ENCODE data around the gene KLHL7.
"Not testable (repeated sequence)": the region's sequence is repeated elsewhere in the genome, so short reads cannot be mapped to it uniquely, and the experiment has no call there.

Gene KLHL7

GRCh38 chr7:23109470-23109869 is 3.9 kb downstream of the KLHL7 start:
- no peak for DNase-seq

GRCh38 chr7:23114896-23115295 is 9.3 kb downstream of the KLHL7 start:
- no peak for DNase-seq

DNA sequence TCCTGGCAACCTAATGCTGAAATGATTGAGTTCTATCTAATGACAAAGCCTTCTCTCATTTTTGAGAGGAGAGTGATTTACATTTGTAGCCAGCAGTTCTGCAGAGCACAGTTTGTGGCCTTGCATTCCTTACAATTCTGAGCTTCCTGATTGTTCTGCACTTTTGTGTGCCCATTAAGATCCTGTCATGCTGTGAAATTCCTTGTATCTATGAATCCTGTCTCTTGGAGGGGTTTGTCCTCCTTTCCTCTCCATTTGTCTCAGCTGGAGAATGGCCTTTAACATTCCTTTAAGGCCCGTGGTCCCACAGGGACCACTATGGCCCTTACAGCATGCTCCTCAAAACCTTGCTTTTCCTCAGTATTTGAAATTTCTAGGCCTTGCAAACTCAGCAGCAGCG is 10.4 kb downstream of the KLHL7 start:
- DNase-seq: no peak

DNA sequence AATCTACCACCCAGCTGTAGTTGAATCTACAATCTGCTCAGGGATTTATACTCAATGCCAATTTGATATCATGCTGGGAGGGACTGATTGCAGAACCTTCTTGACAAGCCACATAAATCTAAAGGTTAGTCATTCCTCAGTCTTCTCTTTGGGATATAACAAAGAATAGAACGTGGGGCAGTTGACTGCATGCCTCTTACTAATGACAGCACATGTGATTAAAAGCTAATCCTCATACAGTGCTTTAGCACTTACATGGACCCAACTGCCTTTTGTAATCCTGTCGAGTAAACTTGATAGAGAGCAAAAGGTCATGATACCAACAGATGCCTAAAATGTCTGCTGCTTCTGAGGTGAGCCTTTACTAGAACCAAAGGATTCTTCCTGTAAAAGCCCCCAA is 12.3 kb downstream of the KLHL7 start:
- no peak for DNase-seq

DNA sequence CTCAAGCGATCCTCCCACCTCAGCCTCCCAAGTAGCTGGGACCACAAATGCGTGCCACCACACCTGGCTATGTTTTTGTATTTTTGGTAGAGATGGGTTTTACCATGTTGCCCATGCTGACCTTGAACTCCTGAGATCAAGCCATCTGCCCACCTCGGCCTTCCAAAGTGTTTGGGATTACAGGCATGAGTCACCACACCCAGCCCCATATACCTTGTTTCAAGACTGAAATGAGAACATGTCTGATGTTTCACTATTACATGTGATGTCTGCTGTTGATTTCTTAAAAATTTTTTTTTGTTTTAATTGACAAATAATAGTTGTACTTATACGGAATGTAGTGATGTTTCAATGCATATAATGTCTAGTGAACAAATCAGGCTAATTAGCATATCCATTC is 14.5 kb downstream of the KLHL7 start:
- DNase-seq: no peak

DNA sequence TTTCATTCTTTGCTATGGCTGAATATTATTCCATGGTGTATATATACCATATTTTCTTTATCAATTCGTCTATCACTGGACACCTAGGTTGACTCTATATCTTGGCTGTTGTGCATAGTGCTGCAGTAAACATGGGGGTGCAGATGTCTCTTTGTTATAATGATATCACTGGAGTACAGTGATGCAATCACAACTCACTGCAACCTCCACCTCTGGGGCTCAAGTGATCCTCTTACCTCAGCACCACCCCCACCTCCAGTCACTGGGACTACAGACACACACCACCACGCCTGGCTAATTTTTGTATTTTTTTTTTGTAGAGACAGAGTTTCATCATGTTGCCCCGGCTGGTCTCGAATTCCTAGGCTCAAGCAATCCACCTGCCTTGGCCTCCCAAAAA is 15.6 kb downstream of the KLHL7 start:
- DNase-seq: no peak

DNA sequence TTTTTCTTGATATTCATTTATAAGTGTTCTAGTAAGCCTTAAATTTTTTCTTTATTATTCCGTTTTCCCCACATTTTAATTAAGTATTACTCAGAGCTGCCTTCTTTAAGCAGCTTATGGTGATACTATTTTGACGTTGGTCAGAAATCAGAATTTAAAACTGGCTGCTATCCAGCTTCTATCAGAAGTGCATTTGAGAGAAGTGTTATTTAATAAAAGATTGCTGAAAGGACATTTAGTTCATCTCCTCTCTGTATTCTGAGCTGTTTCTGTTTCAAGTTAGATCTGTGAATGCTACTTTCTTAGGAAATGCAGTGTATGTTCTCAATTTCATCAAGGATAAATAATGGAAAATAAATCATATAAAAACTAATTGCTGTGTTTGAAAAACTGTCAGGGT is 17.4 kb downstream of the KLHL7 start:
- no peak for DNase-seq

- DNase-seq: no peak
These were observed 17.9 kb downstream of the KLHL7 start for GRCh38 chr7:23123465-23123864.

DNA sequence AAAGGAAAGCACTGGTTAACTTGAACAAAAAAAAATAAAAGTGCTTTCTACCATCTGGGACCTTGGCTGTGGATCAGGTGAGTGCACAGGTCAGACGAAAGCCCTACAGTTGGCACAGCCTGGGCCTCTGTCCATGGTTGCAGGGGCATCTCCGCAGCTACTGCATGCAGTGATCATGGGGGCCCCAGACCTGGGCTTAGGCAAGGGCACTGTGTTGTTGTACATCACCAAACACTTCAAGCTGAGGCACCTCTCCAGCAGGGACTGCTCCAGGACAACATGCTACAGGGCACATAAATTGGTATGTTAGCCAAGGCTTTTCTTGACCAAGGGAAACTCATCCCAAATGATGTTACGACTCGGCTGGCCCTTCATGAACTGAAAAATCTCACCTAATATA is 23.5 kb downstream of the KLHL7 start:
- no peak for DNase-seq

GRCh38 chr7:23131799-23132198 is 26.2 kb downstream of the KLHL7 start:
- DNase-seq: not testable (repeated sequence)

DNA sequence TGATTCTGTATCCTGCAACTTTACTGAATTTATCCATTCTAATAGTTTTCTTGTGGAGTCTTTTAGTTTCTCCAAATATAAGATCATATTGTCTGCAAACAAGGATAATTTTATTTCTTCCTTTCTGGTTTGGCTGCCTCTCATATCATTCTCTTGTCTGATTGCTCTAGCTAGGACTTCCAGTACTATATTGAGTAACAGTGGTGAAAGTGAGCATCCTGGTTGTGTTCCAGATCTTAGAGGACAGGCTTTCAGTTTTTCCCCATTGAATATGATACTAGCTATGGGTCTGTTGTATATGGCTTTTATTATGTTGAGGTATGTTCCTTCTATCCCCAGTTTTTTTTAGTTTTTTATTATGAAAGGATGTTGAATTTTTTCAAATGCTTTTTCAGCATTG is 28.2 kb downstream of the KLHL7 start:
- DNase-seq: no peak

GRCh38 chr7:23135755-23136154 is 30.2 kb downstream of the KLHL7 start:
- DNase-seq: no peak

DNA sequence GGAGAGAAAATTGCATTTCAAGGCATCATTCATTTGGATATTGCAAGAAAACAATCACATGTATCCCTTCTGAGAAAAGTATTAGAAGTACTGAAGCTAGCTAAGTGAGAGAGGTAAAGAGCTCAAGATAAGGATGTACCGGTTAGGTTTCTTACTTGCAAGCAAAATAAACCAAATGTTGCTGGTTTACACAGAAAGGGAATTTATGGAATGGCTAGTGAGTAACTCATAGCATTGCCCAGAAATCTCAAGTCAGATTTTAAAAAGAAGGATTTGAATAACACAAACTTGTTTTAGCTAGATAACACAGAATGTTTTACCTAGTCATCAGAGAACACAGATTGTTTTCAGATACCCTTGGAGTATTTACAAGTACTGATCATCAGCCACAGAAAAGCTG is 30.6 kb downstream of the KLHL7 start:
- DNase-seq: no peak

DNA sequence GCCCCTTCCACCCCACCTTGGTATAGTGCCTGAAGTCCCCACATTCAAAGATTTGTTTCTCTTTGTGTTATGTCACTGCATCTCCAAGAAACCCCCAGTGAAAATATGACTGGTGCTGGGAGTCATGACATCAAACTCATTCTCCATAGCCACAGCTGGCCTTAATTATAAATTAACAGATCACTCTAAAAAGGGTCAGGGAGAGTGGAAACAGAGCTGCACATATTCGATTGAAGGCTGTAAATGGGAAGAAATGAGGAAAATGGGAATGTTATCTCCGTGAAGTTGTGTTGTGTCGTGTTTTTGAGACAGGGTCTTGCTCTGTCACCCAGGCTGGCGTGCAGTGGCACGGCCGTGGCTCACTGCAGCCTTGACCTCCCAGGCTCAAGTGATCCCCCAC is 52.1 kb downstream of the KLHL7 start:
- DNase-seq: no peak

GRCh38 chr7:23158546-23158945 is 53.0 kb downstream of the KLHL7 start:
- DNase-seq: no peak

- no peak for DNase-seq
These were observed 55.9 kb downstream of the KLHL7 start for GRCh38 chr7:23161482-23161881.

- no peak for DNase-seq
These were observed 59.3 kb downstream of the KLHL7 start for GRCh38 chr7:23164846-23165245.

DNA sequence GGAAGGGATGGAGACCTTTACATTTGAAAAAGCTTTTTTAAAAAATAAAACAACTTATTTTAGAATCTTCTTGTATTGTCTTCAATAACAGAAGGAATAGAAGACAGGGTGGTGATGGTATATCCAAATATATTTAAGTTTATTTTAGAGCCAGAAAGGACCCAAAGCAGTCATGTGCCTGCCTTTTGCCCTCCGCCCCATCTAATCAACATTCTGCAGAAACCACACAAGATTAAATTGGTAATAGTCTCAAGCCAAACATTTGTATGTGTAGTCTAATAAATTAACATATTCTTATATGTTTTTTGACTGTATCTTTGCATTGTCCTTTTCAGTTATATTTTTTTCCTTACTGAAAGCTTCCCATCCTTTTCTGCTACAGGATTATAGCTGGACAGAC is 59.7 kb downstream of the KLHL7 start:
- no peak for DNase-seq

GRCh38 chr7:23167691-23168090 is 62.1 kb downstream of the KLHL7 start:
- DNase-seq: no peak

- DNase-seq: no peak
These were observed 62.7 kb downstream of the KLHL7 start for GRCh38 chr7:23168111-23168885.

DNA sequence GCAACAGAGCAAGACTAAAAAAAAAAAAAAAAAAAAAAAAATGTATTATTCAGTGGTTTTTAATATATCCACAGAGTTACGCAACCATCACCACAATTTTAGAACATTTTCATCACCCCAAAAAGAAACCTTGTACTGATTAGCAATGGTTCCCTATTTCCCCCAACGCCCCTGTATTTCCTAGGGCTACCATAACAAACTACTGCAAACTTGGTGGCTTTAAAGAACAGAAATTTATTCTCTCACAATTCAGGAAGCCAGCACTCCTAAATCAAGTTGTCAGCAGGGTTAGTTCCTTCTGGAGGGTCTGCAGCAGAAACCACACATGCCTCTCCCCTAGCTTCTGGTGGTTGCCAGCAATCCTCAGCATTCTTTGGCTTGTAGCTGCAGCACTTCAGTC is 70.4 kb downstream of the KLHL7 start:
- DNase-seq: no peak

DNA sequence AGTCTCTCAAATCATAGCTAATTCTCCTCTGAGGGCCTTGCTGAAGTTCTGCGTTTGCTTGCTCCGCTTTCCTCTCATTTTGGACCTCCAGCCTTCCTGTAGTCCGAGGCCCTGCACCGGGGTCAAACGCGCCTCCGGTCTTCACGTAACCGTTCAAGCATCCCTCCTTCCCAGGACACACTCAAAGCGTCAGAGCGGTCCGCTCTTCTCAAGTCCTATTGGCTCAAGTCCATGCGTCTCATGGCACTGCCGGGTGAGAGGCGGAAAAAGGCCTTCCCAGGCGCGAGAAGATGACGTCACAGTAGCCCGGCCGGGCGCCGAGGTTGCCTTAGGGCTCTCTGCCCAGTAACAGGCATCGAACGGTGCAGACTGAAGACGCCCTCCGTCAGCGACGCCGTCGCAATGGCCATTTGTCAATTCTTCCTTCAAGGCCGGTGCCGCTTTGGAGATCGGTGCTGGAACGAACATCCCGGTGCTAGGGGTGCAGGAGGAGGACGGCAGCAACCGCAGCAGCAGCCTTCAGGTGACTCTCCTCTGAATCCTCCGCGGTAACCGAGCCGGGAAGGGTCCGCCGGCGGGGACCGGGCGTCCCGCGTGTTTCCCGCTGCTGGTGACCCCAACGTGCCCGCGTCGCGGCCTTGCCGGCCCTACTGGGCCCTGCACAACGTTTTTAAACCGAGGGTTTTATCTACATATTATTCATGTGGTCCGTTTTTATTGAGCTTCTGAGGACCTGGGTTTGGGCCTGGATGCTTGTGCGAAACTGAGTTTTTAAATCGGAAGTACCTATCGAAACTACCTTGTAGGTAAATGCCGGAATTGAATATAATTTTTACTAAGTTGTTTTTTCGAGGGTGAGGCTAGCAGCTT is 76.3 kb downstream of the KLHL7 start, which contains the start of gene NUP42:
Gene NUP42 (plus strand): TSS at position 365 of the 870 bp plus-strand sequence. CDS start 38 bp downstream, at position 403.
- DNase-seq: peak; percentile 96 to 98

DNA sequence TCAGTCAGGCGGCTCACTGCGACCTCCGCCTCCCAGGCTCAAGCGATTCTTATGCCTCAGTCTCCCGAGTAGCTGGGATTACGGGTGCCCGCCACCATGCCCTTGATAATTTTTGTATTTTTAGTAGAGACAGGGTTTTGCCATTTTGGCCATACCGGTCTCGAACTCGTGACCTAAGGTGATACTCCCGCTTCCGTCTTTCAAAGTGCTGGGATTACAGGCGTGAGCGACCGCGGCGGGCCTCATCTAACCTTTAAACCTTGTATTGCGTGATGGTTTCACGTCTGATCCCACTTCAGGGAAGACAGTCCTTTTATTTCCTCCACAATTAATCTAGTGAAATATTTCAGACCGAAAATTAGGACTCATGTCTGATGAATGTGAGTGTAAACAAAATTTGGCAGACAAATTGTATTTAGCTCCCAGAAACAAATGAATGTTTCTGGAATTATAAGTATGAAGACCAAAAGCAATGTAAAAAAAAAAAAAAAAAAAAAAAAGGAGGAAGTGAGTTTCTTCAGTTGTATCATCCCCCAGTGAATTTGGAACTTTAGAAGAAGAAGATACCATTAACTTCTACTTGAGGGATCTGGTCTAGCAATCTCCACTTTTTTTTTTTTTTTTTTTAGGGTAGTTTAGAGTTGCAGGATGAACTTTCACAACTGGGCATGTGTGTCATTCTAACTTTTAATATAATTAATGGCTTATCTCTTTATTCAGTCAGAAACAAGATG is 77.9 kb downstream of the KLHL7 start:
- DNase-seq: no peak

Data from activated T-cell treated with anti-CD3 and anti-CD28 coated beads, Interleukin-2, amount 50 U/mL, for 48 hours (primary cell).